H1 (cell line): ENCODE results near the gene SSX5. TPM values are rescaled to one million over a fixed set of nuclear protein-coding genes. Genes with fewer than 3 reads are reported as not detected.
"Not testable (repeated sequence)": the region's sequence is repeated elsewhere in the genome, so short reads cannot be mapped to it uniquely, and the experiment has no call there.

Experiments
- CTCF ChIA-PET: fragments of 300-600 bp; sonication (Branson Sonifier 250); formaldehyde crosslinking; loops from one replicate; lab custom pipeline; 2021; ENCODE audit not compliant: partially characterized antibody; lab: Charles Lee
- POLR2A ChIA-PET: fragments of 300-600 bp; sonication (Branson Sonifier 250); formaldehyde crosslinking; loops from one replicate; lab custom pipeline; 2021; ENCODE audit warnings: inconsistent platforms; ENCODE audit not compliant: partially characterized antibody; lab: Charles Lee
- DNase-seq, 2 experiments: peaks; one replicate each; pipeline versions ENCODE4 v3.0.0 to v3.0.0-alpha.2; 2010 to 2022; ENCODE audit warnings: low spot score in 2 of 2, low read depth in 1 of 2, mixed read lengths in 1 of 2
- FAIRE-seq: peaks from 2 replicates; lab custom pipeline; 2011; peaks lifted over from hg19 to GRCh38; lab: Jason Lieb, UNC
- H2AFZ ChIP-seq: 2 replicates; pipeline ENCODE4 v1.8.1; 2012; ENCODE audit warnings: low read length, inconsistent platforms
- H2AK5ac ChIP-seq: 2 replicates; pipeline ENCODE4 v1.6.1; 2013; ENCODE audit warnings: low read depth, low read length
- H2BK120ac ChIP-seq: replicated peaks from 2 replicates; pipeline ENCODE3; 2013; ENCODE audit warnings: low read depth, low read length, inconsistent platforms
- H2BK12ac ChIP-seq: 2 replicates; pipeline ENCODE4 v1.6.1; 2013; ENCODE audit warnings: low read depth, low read length
- H2BK15ac ChIP-seq: 2 replicates; pipeline ENCODE4 v1.6.1; 2013; ENCODE audit warnings: low read length
- H2BK20ac ChIP-seq: 2 replicates; pipeline ENCODE4 v1.6.1; 2013; ENCODE audit warnings: low read length
- H2BK5ac ChIP-seq: 2 replicates; pipeline ENCODE4 v1.6.1; 2013; ENCODE audit warnings: low read depth, low read length
- H3K14ac ChIP-seq: 2 replicates; pipeline ENCODE4 v1.6.1; 2013; ENCODE audit warnings: inconsistent platforms; ENCODE audit not compliant: insufficient read length
- H3K18ac ChIP-seq: 2 replicates; pipeline ENCODE4 v1.6.1; 2013; ENCODE audit warnings: low read length; ENCODE audit errors: extremely low read depth
- H3K23ac ChIP-seq: 2 replicates; pipeline ENCODE4 v1.6.1; 2013; ENCODE audit warnings: inconsistent platforms; ENCODE audit not compliant: insufficient read length
- H3K23me2 ChIP-seq: 2 replicates; pipeline ENCODE4 v1.6.1; 2013; ENCODE audit warnings: low read depth, low read length
- H3K27ac ChIP-seq: 2 replicates; pipeline ENCODE4 v1.6.1; 2011; ENCODE audit warnings: low read depth, low read length, inconsistent platforms
- H3K27me3 ChIP-seq, 4 experiments: replicated peaks in 1 of 4; 1 replicate in 1 of 4; 2 replicates in 3 of 4; pipeline versions ENCODE4 v1.6.1 to v1.8.1; 2011 to 2013; ENCODE audit warnings: low read length in 3 of 4, mild to moderate bottlenecking in 3 of 4, inconsistent platforms in 2 of 4, mixed read lengths in 2 of 4, moderate library complexity in 1 of 4; ENCODE audit not compliant: control insufficient read depth in 3 of 4, insufficient read depth in 3 of 4; ENCODE audit errors: extremely low read depth in 1 of 4
- H3K36me3 ChIP-seq, 4 experiments: 2 replicates each; pipeline versions ENCODE4 v1.6.1 to v1.8.1; 2011 to 2013; ENCODE audit warnings: mild to moderate bottlenecking in 4 of 4, low read length in 3 of 4, moderate library complexity in 2 of 4, control low read depth in 1 of 4, inconsistent platforms in 1 of 4; ENCODE audit not compliant: insufficient read depth in 4 of 4, control insufficient read depth in 2 of 4
- H3K4ac ChIP-seq: replicated peaks from 2 replicates; pipeline ENCODE3; 2013; ENCODE audit warnings: low read length, low read depth, mixed read lengths, inconsistent platforms; ENCODE audit not compliant: insufficient read length
- H3K4me1 ChIP-seq, 4 experiments: replicated peaks in 1 of 4; 1 replicate in 1 of 4; 2 replicates in 3 of 4; pipeline versions ENCODE4 v1.6.1 to v1.8.1; 2011 to 2013; ENCODE audit warnings: low read length in 3 of 4, inconsistent platforms in 2 of 4, mixed read lengths in 1 of 4; ENCODE audit not compliant: insufficient read depth in 4 of 4, control insufficient read depth in 3 of 4
- H3K4me2 ChIP-seq, 2 experiments: 2 replicates each; pipeline versions ENCODE4 v1.6.1 to v1.8.1; 2011 to 2013; ENCODE audit warnings: low read depth in 2 of 2, low read length in 2 of 2, control low read depth in 1 of 2, inconsistent platforms in 1 of 2, mild to moderate bottlenecking in 1 of 2; ENCODE audit not compliant: insufficient read depth in 1 of 2
- H3K4me3 ChIP-seq, 4 experiments: fragments of 200-600, 300-600 bp in 1 of 4; sonication (generic), shearing (Covaris generic), sonication (Bioruptor Twin) in 1 of 4; 2 replicates each; pipeline versions ENCODE4 v1.5.1 to v1.8.1; 2011 to 2016; ENCODE audit warnings: low read length in 4 of 4, low read depth in 3 of 4, control low read depth in 2 of 4, inconsistent platforms in 2 of 4, mild to moderate bottlenecking in 2 of 4, mixed read lengths in 1 of 4, moderate library complexity in 1 of 4; ENCODE audit not compliant: insufficient read depth in 2 of 4; ENCODE audit errors: extremely low read depth in 1 of 4
- H3K56ac ChIP-seq: replicated peaks from 2 replicates; pipeline ENCODE3; 2013; ENCODE audit warnings: low read depth, mild to moderate bottlenecking, mixed read lengths, low read length, inconsistent platforms; ENCODE audit not compliant: insufficient read length
- H3K79me1 ChIP-seq: 2 replicates; pipeline ENCODE4 v1.6.1; 2013; ENCODE audit warnings: low read depth, low read length, control low read depth
- H3K79me2 ChIP-seq, 2 experiments: 2 replicates each; pipeline versions ENCODE4 v1.6.1 to v1.8.1; 2012 to 2013; ENCODE audit warnings: low read length in 2 of 2, mild to moderate bottlenecking in 2 of 2, inconsistent platforms in 1 of 2; ENCODE audit not compliant: insufficient read depth in 2 of 2, control insufficient read depth in 1 of 2
- H3K9ac ChIP-seq, 4 experiments: replicated peaks in 1 of 4; 1 replicate in 1 of 4; 2 replicates in 3 of 4; pipeline versions ENCODE4 v1.6.1 to v1.8.1; 2011 to 2013; ENCODE audit warnings: low read depth in 3 of 4, low read length in 3 of 4, control low read depth in 2 of 4, mild to moderate bottlenecking in 2 of 4, moderate library complexity in 2 of 4, inconsistent platforms in 1 of 4; ENCODE audit errors: extremely low read depth in 1 of 4
- H3K9me3 ChIP-seq, 2 experiments: 2 replicates each; pipeline versions ENCODE4 v1.6.1 to v1.8.1; 2012 to 2013; ENCODE audit warnings: mild to moderate bottlenecking in 2 of 2, moderate library complexity in 2 of 2, control low read depth in 1 of 2, inconsistent platforms in 1 of 2, low read depth in 1 of 2, low read length in 1 of 2, mixed read lengths in 1 of 2; ENCODE audit not compliant: insufficient read depth in 2 of 2
- H4K20me1 ChIP-seq, 2 experiments: replicated peaks in 1 of 2; 2 replicates each; pipeline versions ENCODE3 to v1.8.1; 2011 to 2013; ENCODE audit warnings: inconsistent platforms in 2 of 2, low read length in 2 of 2, mild to moderate bottlenecking in 1 of 2; ENCODE audit not compliant: insufficient read depth in 2 of 2, control insufficient read depth in 1 of 2
- H4K5ac ChIP-seq: 2 replicates; pipeline ENCODE4 v1.6.1; 2013; ENCODE audit warnings: low read length, low read depth, mixed read lengths, inconsistent platforms; ENCODE audit not compliant: insufficient read length
- H4K8ac ChIP-seq: 2 replicates; pipeline ENCODE4 v1.8.0; 2013; ENCODE audit warnings: mild to moderate bottlenecking, moderate library complexity, low read length, inconsistent platforms; ENCODE audit not compliant: insufficient read depth; ENCODE audit errors: extremely low read depth
- H4K91ac ChIP-seq: replicated peaks from 2 replicates; pipeline ENCODE3; 2013; ENCODE audit warnings: low read length, mixed read lengths, inconsistent platforms; ENCODE audit not compliant: insufficient read length
- JUND ChIP-seq: IDR thresholded peaks from 2 replicates; pipeline ENCODE4 v1.6.1; 2011; ENCODE audit warnings: mild to moderate bottlenecking, improper control_type of control experiment, low read length
- RNF2 ChIP-seq: fragments of 200-900, 300-1000 bp; sonication (generic); IDR thresholded peaks from 2 replicates; pipeline ENCODE4 v1.7.1; 2016; ENCODE audit warnings: borderline replicate concordance, low read depth, mild to moderate bottlenecking, antibody characterized with exemption, low read length; ENCODE audit not compliant: poor library complexity, severe bottlenecking; ENCODE audit errors: missing control alignments
- WGBS, 2 experiments: shearing (Covaris generic) in 1 of 2; methylation state at CpG; one replicate each; pipeline versions ENCODE4 v1.1.6 to v1.1.7; 2013 to 2015; ENCODE audit warnings: low lambda C conversion rate in 2 of 2, mixed read lengths in 2 of 2, inconsistent platforms in 1 of 2, low coverage in 1 of 2, missing lambda C conversion rate in 1 of 2; ENCODE audit not compliant: insufficient replicate concordance in 2 of 2, insufficient coverage in 1 of 2, insufficient read length in 1 of 2; ENCODE audit errors: extremely low coverage in 1 of 2, missing lambda C conversion rate in 1 of 2; 5-methylcytosine and 5-hydroxymethylcytosine counted together
- polyA plus RNA-seq, 7 experiments: library from polyadenylated mRNA; depleted of rRNA in 3 of 7; stranded (reverse) in 5 of 7; unstranded in 2 of 7; fragments of >200 nt in 5 of 7; fragments of 200-250 nt in 2 of 7; gene quantifications; 1 replicate in 5 of 7; 2 replicates in 1 of 7; 4 replicates in 1 of 7; pipeline versions ENCODE4 v1.2.1 to v1.2.3, GENCODE V29; 2011 to 2013; ENCODE audit warnings: missing spikeins in 2 of 7, mixed read lengths in 2 of 7
- total RNA-seq: library from RNA; stranded (reverse); fragmentation: NEBNext Ultra II Directional; extraction: Animal tissue kit (Norgen Biotek cat#: 25700); gene quantifications from 2 replicates; pipeline ENCODE4 v1.2.1, GENCODE V29; 2021

The SSX5 gene
- total and polyA plus RNA-seq, 2 of the 8 experiments (the other 6 are each of a cell fraction or from before 2014, with no cell fraction given) = not detected

DNA sequence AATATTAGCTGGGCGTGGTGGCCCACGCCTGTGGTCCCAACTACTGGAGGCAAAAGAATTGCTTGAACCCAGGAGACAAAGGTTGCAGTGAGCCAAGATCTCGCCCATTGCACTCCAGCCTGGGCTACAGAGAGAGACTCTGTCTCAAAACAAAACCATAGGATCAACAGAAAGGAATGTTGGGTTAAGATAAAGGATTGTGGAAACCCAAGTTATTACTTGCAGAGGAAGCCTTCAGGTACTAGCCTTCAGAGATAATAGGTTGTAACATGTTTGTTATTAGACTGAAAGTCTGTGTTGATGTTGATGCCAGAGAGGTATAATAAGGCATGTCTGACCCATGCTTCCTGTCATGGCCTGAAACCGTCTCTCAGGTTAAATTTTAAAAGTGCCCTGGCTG lies 16.9 kb downstream of the SSX5 start (continued):
- TF ChIP-seq JUND = no peak
- no peak for TF ChIP-seq RNF2

DNA sequence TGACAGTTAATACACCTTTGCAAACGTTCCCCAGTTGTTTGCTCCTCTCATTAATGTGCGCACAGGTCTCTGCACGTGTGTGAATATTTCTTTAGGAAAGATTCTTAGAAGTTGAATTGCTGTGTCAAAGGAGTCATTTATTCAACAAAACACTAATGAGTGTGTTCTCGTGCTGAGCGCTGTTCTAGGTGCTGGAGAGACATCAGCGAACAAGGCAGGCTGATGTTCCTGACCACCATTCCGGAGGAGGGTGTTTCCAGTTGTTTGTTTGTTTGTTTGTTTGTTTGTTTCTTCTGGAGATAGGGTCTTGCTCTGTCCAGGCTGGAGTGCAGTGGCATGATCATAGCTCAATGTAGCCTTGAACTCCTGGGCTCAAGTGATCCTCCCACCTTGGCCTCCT lies 30.3 kb downstream of the SSX5 start:
- H3K36me3 ChIP-seq, H3K4me2 ChIP-seq, POLR2A ChIA-PET, H2AFZ ChIP-seq, H2BK120ac ChIP-seq, H3K9ac ChIP-seq, H2BK12ac ChIP-seq, CTCF ChIA-PET, H3K4me3 ChIP-seq, H3K79me2 ChIP-seq, H4K91ac ChIP-seq, DNase-seq, H3K9me3 ChIP-seq, H3K4ac ChIP-seq, FAIRE-seq, H4K8ac ChIP-seq, H4K20me1 ChIP-seq, H2BK5ac ChIP-seq, H2BK15ac ChIP-seq, H3K4me1 ChIP-seq, H3K23me2 ChIP-seq, H3K14ac ChIP-seq, H3K23ac ChIP-seq, H3K18ac ChIP-seq, H2AK5ac ChIP-seq, H3K27me3 ChIP-seq, H4K5ac ChIP-seq, H3K27ac ChIP-seq, H3K56ac ChIP-seq, H3K79me1 ChIP-seq, H2BK20ac ChIP-seq: not testable (repeated sequence)
- WGBS, 2 experiments = 92% methylated on average over 4 of the region's 7 CpGs; no CpG with 5 or more reads in 1 of the 2 experiments
